NCI-H510A (cell line): ENCODE data around the gene PRR3.
A peak's percentile ranks its signal among the peaks of the same experiment; 100 is the strongest.
"Not testable (repeated sequence)": the region's sequence is repeated elsewhere in the genome, so short reads cannot be mapped to it uniquely, and the experiment has no call there.

ENCODE experiments used
- DNase-seq: peaks from one replicate; lab custom pipeline; 2025; lab: John Stamatoyannopoulos, UW

Gene PRR3

GRCh38 chr6:30556906-30557682 is at the start of gene PRR3:
Gene PRR3, plus strand, starts transcription at chr6:30557295. Its CDS starts 50 bp downstream, at chr6:30557345.
- peak; percentile 89 for DNase-seq

DNA sequence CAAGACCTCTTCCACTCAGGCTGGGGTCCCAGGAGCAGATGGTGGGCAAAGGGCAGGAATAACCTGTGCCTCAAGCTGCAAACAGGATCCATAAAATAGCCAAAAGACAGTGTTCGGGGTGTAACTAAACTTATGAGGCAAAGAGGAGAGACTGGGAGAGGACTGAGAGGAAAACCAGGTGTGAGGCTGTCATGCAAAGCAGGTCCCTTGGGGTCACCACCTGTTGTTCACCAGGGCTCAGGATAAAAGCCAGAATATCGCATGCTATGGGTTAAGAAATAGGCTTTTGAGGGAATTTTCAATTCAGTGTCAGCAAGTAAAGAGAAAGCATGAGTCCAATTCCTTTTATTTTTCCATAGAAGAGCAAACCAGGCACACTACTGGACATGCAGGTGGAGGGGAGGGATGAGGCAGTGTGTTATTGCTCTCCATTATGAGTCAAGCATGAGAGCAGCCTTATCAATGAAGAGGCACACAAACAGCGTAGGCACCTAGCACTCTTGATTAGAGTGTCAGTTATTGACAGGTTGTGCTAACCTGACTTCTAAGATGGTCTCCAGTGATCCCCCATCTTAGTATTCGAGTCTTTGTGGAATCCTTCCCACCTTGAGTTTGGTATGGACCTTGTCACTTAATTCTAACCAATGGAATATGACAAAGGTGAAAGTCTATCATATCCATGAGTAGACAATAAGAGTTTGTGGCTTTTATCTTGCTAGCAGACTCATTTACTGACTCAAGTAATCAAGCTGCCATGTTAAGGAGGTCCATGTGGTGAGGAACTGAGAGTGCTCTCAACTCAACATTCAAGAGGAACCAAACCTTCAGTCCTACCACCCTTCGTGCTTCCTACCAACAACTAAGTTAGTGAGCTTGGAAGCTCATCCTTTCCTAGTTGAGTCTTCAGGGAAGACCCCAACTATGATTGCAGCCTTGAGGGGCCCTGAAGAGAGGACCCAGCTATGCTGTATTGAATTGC is 49.0 kb upstream of the PRR3 start:
- no peak for DNase-seq

DNA sequence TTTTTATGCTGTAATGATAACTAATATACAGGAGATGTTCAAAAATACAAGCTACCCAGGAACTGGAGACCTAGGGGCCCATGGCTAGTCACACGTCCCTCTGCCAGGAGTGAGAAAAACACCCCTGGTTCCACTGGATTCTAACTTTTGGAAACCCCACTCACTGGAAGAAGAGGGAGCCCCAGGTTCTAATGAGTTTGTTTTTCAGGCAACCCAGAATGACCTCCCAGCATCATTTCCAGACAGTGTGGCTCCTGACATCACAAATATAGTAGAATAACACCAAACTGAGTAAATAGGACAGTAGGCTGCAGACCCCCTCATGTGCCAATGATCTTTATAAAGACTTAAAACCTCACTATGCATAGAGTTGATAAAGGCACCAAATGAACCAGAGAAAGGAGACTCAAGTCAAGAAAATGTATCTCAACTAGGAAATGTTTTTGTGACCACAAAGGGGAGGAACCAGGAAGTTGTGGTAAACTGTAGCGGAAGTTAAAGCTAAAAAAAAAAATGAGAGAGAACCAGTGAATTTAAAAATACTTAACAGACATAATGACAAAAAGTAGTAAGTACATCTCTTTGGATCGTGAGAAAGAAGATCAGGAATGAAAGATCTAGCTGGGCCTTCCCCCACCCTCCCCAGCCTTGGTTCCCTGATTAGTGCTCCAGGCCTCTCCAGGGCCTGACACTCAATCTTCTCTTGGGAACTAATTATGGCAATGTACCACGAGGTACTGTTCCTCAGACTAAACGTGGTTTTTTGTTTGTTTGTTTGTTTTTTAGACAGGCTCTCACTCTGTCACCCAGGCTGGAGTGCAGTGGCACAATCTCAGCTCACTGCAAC is 48.0 kb upstream of the PRR3 start:
- DNase-seq: no peak

GRCh38 chr6:30510419-30511168 is 46.5 kb upstream of the PRR3 start:
- DNase-seq: no peak

GRCh38 chr6:30511169-30511546 is 45.9 kb upstream of the PRR3 start:
- DNase-seq: no peak

GRCh38 chr6:30513451-30513850 is 43.6 kb upstream of the PRR3 start:
- DNase-seq: no peak

- DNase-seq: no peak
Observed at GRCh38 chr6:30515106-30515505, 42.0 kb upstream of the PRR3 start.

- no peak for DNase-seq
Observed at GRCh38 chr6:30515944-30516753, 40.9 kb upstream of the PRR3 start.

GRCh38 chr6:30516754-30517076 is 40.4 kb upstream of the PRR3 start:
- DNase-seq: not testable (repeated sequence)

- DNase-seq: not testable (repeated sequence)
Observed at GRCh38 chr6:30517767-30518504, 39.2 kb upstream of the PRR3 start.

GRCh38 chr6:30518505-30519145 is 38.5 kb upstream of the PRR3 start:
- DNase-seq: not testable (repeated sequence)

DNA sequence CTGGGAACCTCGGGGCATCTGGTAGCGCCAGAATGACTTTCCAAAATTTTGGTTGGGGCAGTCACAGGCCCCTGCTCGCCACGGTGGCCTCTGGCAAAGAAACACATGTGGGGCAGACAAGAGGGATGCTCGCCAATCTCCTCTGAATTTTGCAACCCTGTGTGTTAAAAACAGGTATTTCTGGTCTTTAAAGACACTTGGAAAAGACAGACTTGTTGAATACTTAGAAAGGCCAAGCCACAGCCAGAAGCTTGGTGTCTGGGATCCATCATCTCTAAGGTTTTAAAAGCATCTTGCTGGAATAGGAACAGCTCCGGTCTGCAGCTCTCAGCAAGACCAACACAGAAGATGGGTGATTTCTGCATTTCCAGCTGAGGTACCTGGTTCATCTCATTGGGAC is 36.6 kb upstream of the PRR3 start:
- DNase-seq: no peak

- not testable (repeated sequence) for DNase-seq
Observed at GRCh38 chr6:30521082-30521481, 36.0 kb upstream of the PRR3 start.

GRCh38 chr6:30521952-30522351 is 35.1 kb upstream of the PRR3 start:
- not testable (repeated sequence) for DNase-seq

- DNase-seq: not testable (repeated sequence)
Observed at GRCh38 chr6:30526444-30526843, 30.7 kb upstream of the PRR3 start.

DNA sequence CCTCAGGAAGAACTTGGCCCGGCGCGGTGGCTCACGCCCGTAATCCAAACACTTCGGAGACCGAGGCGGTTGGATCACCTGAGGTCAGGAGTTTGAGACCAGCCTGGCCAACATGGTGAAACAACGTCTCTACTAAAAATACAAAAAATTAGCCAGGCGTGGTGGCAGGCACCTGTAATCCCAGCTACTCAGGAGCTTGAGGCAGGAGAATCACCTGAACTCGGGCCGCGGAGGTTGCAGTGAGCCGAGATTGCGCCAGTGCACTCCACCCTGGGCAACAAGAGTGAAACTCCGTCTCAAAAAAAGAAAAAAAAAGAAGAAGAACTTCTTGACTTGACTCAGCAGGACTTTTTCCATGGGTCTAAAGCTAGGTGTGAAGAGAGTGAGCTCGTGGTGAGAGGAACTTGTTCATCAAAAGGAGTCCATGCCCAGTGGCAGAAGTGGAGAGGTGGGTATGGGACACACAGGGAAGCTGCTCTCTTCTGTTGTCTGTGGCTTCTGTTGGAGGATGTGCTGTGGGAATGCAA is 27.7 kb upstream of the PRR3 start:
- DNase-seq: not testable (repeated sequence)

DNA sequence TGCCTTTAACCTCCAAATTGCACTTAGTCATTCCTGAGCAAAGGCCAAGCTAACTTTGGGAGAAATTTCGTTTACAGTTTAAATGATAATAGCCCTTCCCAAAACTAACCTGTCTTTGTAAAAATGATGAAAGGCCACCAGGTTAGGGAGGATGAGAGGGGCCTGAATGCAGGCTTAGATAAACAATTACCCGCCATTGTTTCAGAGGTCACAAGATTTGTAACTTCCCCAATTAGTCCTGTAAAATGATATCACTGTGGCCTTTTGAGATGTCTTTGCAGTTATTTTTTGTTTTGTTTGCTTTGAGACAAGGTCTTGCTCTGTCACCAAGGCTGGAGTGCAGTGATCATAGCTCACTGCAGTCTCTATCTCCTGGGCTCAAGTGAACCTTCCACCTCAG is 27.1 kb upstream of the PRR3 start:
- no peak for DNase-seq

- no peak for DNase-seq
Observed at GRCh38 chr6:30533460-30534294, 23.4 kb upstream of the PRR3 start.
